ENCODE results near the gene SLC35G4.
"Not testable (repeated sequence)": the region's sequence is repeated elsewhere in the genome, so short reads cannot be mapped to it uniquely, and the experiment has no call there.

The SLC35G4 gene

GRCh38 chr18:11614042-11614441, 4.6 kb downstream of the SLC35G4 start:
- DNase-seq = not testable (repeated sequence)

DNA sequence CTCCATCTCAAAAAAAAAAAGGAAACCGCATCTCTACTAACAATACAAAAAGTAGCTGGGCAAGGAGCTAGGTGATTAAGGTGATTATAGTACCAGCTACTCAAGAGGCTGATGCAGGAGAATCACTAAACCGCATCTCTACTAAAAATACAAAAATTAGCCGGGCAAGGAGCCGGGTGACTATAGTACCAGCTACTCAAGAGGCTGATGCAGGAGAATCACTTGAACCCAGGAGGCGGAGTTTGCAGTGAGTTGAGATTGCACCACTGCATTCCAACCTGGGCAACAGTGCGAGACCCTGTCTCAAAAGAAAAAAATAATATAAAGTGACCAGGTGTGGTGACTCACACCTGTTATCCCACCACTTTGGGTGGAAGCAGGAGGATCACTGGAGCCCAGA, 5.6 kb downstream of the SLC35G4 start:
- not testable (repeated sequence) for DNase-seq

- not testable (repeated sequence) for DNase-seq
These were observed 37.9 kb downstream of the SLC35G4 start for GRCh38 chr18:11647310-11647709.

DNA sequence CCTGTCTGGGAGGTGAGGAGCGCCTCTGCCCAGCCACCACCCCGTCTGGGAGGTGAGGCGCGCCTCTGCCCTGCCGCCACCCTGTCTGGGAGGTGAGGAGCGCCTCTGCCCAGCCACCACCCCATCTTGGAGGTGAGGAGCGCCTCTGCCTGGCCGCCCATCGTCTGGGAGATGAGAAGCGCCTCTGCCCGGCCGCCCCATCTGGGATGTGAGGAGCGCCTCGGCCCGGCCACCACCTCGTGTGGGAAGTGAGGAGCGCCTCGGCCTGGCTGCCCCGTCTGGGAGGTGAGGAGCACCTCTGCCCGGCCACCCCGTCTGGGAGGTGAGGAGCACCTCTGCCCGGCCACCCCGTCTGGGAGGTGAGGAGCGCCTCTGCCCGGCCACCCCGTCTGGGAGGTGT, 38.4 kb downstream of the SLC35G4 start:
- DNase-seq = not testable (repeated sequence)

- DNase-seq = no peak
These were observed 40.4 kb downstream of the SLC35G4 start for GRCh38 chr18:11649839-11650238.

GRCh38 chr18:11651899-11652298, 42.5 kb downstream of the SLC35G4 start:
- DNase-seq = no peak

GRCh38 chr18:11653521-11653920, 44.1 kb downstream of the SLC35G4 start:
- DNase-seq = no peak

DNA sequence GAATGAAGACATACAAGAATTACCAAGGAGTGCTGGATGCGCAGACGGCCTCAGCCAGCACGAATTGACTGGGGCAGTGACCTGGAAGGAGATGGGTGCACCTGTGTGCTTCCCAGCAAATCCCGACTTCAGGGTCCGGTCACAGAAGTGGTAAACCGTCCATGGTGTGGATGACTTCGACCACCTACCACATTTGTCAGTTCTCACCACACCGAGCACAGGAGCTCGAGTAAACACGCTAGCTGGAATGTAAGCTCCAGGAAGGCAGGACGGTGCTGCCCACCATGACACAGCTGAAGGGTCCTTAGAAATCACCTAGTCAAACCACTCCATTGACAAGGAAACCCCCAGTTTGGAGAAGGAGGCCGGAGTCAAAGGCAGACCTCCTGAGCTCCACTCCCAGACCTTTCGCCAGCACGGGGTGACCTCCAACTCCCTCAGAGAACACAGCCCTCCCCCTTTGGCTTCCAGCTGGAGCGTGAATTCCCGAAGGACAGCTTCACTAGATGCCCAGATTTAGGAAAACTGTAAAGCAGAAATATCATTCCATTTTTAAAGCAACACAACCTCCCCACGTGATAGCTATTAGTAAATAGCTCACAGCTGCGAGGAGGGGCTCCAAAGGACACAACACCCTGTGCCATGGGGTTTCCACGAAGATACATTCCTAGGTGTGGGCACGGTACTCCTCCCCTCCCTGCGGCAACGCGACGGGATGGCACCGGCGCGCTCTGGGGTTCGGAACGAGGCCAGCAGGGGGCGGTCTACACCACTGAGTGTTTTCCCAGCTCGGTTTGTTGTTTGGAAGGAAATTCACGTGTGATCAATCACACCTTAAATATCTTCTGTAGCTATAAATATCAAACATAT, 45.6 kb downstream of the SLC35G4 start:
- DNase-seq = no peak

- no peak for DNase-seq
These were observed 46.2 kb downstream of the SLC35G4 start for GRCh38 chr18:11655606-11655932.

GRCh38 chr18:11657152-11657551, 47.8 kb downstream of the SLC35G4 start:
- no peak for DNase-seq

GRCh38 chr18:11657554-11657953, 48.2 kb downstream of the SLC35G4 start:
- no peak for DNase-seq

- no peak for DNase-seq
These were observed 48.6 kb downstream of the SLC35G4 start for GRCh38 chr18:11658019-11658418.

GRCh38 chr18:11658989-11659388, 49.6 kb downstream of the SLC35G4 start:
- DNase-seq = no peak
